A673 (cell line): Measurements from ENCODE around the gene LPP. TPM values are rescaled to one million over a fixed set of nuclear protein-coding genes. Genes with fewer than 3 reads are reported as not detected.

ENCODE experiments used
- BruUV-seq: library from RNA; stranded (reverse); fragments of 400-500 nt; replicated peaks from 2 replicates; lab custom pipeline; 2021; lab: Mats Ljungman, UMichigan
- CTCF ChIA-PET: fragments of 300-600 bp; sonication (Branson Sonifier 250); formaldehyde crosslinking; loops from one replicate; lab custom pipeline; 2022; ENCODE audit warnings: antibody characterized with exemption; lab: Charles Lee
- POLR2A ChIA-PET: fragments of 300-600 bp; sonication (Branson Sonifier 250); formaldehyde crosslinking; loops from one replicate; lab custom pipeline; 2022; ENCODE audit warnings: antibody characterized with exemption; ENCODE audit not compliant: low non-redundant PET; lab: Charles Lee
- DNase-seq: peaks from one replicate; pipeline ENCODE4 v3.0.0-alpha.2; 2015; ENCODE audit warnings: low spot score
- H3K27ac ChIP-seq: fragments of 200-600 bp; sonication (generic); 2 replicates; pipeline ENCODE4 v1.5.1; 2016; ENCODE audit warnings: mixed run types, low read depth, mild to moderate bottlenecking, mixed read lengths, antibody characterized with exemption, low read length; ENCODE audit not compliant: poor library complexity, severe bottlenecking
- H3K27me3 ChIP-seq: fragments of 200-600 bp; sonication (generic); replicated peaks from 2 replicates; pipeline ENCODE4 v1.6.1; 2017; ENCODE audit warnings: mixed run types, low read depth, mild to moderate bottlenecking, mixed read lengths, antibody characterized with exemption, low read length; ENCODE audit not compliant: insufficient read depth, poor library complexity
- H3K36me3 ChIP-seq: fragments of 200-600 bp; sonication (generic); 2 replicates; pipeline ENCODE4 v1.6.1; 2016; ENCODE audit warnings: mixed run types, mild to moderate bottlenecking, mixed read lengths, antibody characterized with exemption, low read length; ENCODE audit not compliant: insufficient read depth, poor library complexity, severe bottlenecking
- H3K4me1 ChIP-seq: fragments of 200-600 bp; sonication (generic); 2 replicates; pipeline ENCODE4 v1.6.1; 2017; ENCODE audit warnings: mixed run types, mild to moderate bottlenecking, mixed read lengths, antibody characterized with exemption, low read length; ENCODE audit not compliant: insufficient read depth, poor library complexity, severe bottlenecking
- H3K4me3 ChIP-seq: fragments of 200-600 bp; sonication (generic); 2 replicates; pipeline ENCODE4 v1.5.1; 2016; ENCODE audit warnings: low read depth, mixed run types, mild to moderate bottlenecking, mixed read lengths, low read length; ENCODE audit not compliant: poor library complexity, severe bottlenecking
- H3K9me3 ChIP-seq: fragments of 200-600 bp; sonication (generic); 2 replicates; pipeline ENCODE4 v1.6.1; 2016; ENCODE audit warnings: mixed run types, low read depth, mild to moderate bottlenecking, mixed read lengths, antibody characterized with exemption, low read length; ENCODE audit not compliant: poor library complexity, severe bottlenecking
- EZH2 ChIP-seq: fragments of 200-600 bp; sonication (generic); IDR thresholded peaks from 2 replicates; pipeline ENCODE4 v1.6.1; 2017; ENCODE audit warnings: borderline replicate concordance, low read depth, mild to moderate bottlenecking, mixed read lengths, antibody characterized with exemption, low read length; ENCODE audit not compliant: poor library complexity, severe bottlenecking
- intact Hi-C: fragments of 100-400 bp; cut with micrococcal nuclease; formaldehyde crosslinking; loops from one replicate; pipeline ENCODE4 v1.10.0; 2022; ENCODE audit not compliant: unreplicated experiment
- total RNA-seq: library from RNA; stranded (reverse); gene quantifications from 2 replicates; pipeline ENCODE4 v1.2.3, GENCODE V29; 2021
- TF ChIP-seq, protein P1 (sequence below): fragments of 300-800, 200-600 bp; sonication (generic); conservative IDR thresholded peaks from 2 replicates; pipeline ENCODE4 v1.5.1; 2017; ENCODE audit warnings: low read depth, mild to moderate bottlenecking, antibody characterized with exemption, low read length, moderate library complexity, mixed read lengths

LPP gene
- total RNA-seq, 1 experiment from 2014 or later: 39.7 TPM

DNA sequence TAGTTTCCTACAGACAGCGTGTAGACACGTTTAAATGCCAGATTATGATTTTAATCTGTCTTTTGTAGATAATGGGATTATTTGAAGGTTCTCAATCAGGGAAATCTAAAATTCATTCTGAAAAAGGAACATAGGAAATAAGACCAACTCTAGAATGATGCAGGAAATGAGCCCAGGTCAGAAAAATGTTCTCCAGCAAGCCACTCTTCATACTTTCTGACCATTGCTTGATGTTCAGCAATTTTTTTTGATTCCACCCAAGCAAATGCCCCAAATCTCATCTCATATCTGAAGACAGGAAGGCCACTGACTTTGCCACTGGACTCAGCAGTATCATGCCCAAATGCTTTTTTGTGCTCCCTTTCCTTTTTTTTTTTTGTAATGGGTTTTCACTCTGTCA, 373.4 kb downstream of the LPP start:
- Histone ChIP-seq H3K36me3 (no peaks in the 10 kb centered on the region), H3K27me3 (no peaks in the 10 kb centered on the region), H3K27ac (no peak overlapping the region), H3K4me1 (peaks cover 7% of the 10 kb centered on the region), H3K4me3 (no peak overlapping the region), H3K9me3 (no peaks in the 10 kb centered on the region)
- intact Hi-C loops: no loop called here
- no TSS peak for BruUV-seq
- TF ChIP-seq, protein P1, sequence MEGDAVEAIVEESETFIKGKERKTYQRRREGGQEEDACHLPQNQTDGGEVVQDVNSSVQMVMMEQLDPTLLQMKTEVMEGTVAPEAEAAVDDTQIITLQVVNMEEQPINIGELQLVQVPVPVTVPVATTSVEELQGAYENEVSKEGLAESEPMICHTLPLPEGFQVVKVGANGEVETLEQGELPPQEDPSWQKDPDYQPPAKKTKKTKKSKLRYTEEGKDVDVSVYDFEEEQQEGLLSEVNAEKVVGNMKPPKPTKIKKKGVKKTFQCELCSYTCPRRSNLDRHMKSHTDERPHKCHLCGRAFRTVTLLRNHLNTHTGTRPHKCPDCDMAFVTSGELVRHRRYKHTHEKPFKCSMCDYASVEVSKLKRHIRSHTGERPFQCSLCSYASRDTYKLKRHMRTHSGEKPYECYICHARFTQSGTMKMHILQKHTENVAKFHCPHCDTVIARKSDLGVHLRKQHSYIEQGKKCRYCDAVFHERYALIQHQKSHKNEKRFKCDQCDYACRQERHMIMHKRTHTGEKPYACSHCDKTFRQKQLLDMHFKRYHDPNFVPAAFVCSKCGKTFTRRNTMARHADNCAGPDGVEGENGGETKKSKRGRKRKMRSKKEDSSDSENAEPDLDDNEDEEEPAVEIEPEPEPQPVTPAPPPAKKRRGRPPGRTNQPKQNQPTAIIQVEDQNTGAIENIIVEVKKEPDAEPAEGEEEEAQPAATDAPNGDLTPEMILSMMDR: no peak
- no peak for TF ChIP-seq EZH2
- ChIA-PET CTCF (no interaction called here), POLR2A (no interaction called here)
- DNase-seq: no peak

GRCh38 chr3:188528396-188528795, 374.4 kb downstream of the LPP start:
- DNase-seq: no peak
- intact Hi-C loops: no loop called here
- Histone ChIP-seq H3K4me3 (no peak overlapping the region), H3K27me3 (no peaks in the 10 kb centered on the region), H3K4me1 (peaks cover 8% of the 10 kb centered on the region), H3K9me3 (no peaks in the 10 kb centered on the region), H3K27ac (no peak overlapping the region), H3K36me3 (no peaks in the 10 kb centered on the region)
- BruUV-seq: no TSS peak
- ChIA-PET CTCF (no interaction called here), POLR2A (no interaction called here)
- TF ChIP-seq, protein P1: no peak
- TF ChIP-seq EZH2: no peak

GRCh38 chr3:188529228-188529627, 375.3 kb downstream of the LPP start:
- no peak for DNase-seq
- peaks cover 10% of the 10 kb centered on the region for H3K4me1 ChIP-seq
- POLR2A ChIA-PET: no interaction called here
- CTCF ChIA-PET: no interaction called here
- no TSS peak for BruUV-seq
- H3K36me3 ChIP-seq: no peaks in the 10 kb centered on the region
- H3K27ac ChIP-seq: no peak overlapping the region
- no peak overlapping the region for H3K4me3 ChIP-seq
- no peaks in the 10 kb centered on the region for H3K9me3 ChIP-seq
- no peaks in the 10 kb centered on the region for H3K27me3 ChIP-seq
- TF ChIP-seq, protein P1: no peak
- no peak for TF ChIP-seq EZH2
- intact Hi-C loops: no loop called here
